Panc1 (cell line): ENCODE measurements around the gene VASH2. TPM values are rescaled to one million over a fixed set of nuclear protein-coding genes. Genes with fewer than 3 reads are reported as not detected.

Source experiments
- ATAC-seq: fragments of 200-7000 bp; cut with Tn5 transposase; 2 replicates; pipeline ENCODE4 v1.9.1; 2020; ENCODE audit warnings: mild to moderate bottlenecking, moderate library complexity
- BruUV-seq: library from RNA; stranded (reverse); fragments of 400-500 nt; replicated peaks from 2 replicates; lab custom pipeline; 2021; lab: Mats Ljungman, UMichigan
- CTCF ChIA-PET: fragments of 300-600 bp; sonication (Branson Sonifier 250); formaldehyde crosslinking; loops from one replicate; lab custom pipeline; 2022; ENCODE audit warnings: antibody characterized with exemption; lab: Charles Lee
- POLR2A ChIA-PET: fragments of 300-600 bp; sonication (Branson Sonifier 250); formaldehyde crosslinking; loops from one replicate; lab custom pipeline; 2022; ENCODE audit warnings: antibody characterized with exemption; lab: Charles Lee
- DNase-seq: peaks from one replicate; pipeline ENCODE4 v3.0.0-alpha.2; 2010; ENCODE audit warnings: low read depth, low spot score
- H3K27ac ChIP-seq: 2 replicates; pipeline ENCODE4 v1.5.1; 2011; ENCODE audit warnings: mild to moderate bottlenecking, low read length, inconsistent platforms
- H3K27me3 ChIP-seq: fragments of 200-500 bp; sonication (Bioruptor generic); 2 replicates; pipeline ENCODE4 v1.6.0; 2014; ENCODE audit warnings: low read length, inconsistent platforms; ENCODE audit not compliant: control insufficient read depth, insufficient read depth
- H3K36me3 ChIP-seq: fragments of 200-500 bp; sonication (Bioruptor generic); 2 replicates; pipeline ENCODE4 v1.5.1; 2014; ENCODE audit warnings: inconsistent platforms, mild to moderate bottlenecking, low read length, moderate library complexity; ENCODE audit not compliant: control insufficient read depth, insufficient read depth
- H3K4me1 ChIP-seq: 2 replicates; pipeline ENCODE4 v1.5.1; 2011; ENCODE audit warnings: inconsistent platforms, mild to moderate bottlenecking, low read length, moderate library complexity; ENCODE audit not compliant: control insufficient read depth, insufficient read depth
- H3K4me3 ChIP-seq, 2 experiments: 2 replicates each; pipeline ENCODE4 v1.5.1; 2011 to 2012; ENCODE audit warnings: low read depth in 2 of 2, low read length in 2 of 2, mild to moderate bottlenecking in 2 of 2, inconsistent platforms in 1 of 2, moderate library complexity in 1 of 2
- H3K9me3 ChIP-seq: fragments of 200-500 bp; sonication (Bioruptor generic); 2 replicates; pipeline ENCODE4 v1.5.1; 2014; ENCODE audit warnings: low read depth, mild to moderate bottlenecking, inconsistent platforms, low read length, moderate library complexity; ENCODE audit not compliant: control insufficient read depth, insufficient read depth
- POLR2AphosphoS5 ChIP-seq: IDR thresholded peaks from 2 replicates; pipeline ENCODE4 v1.6.1; 2012; ENCODE audit warnings: mild to moderate bottlenecking, low read depth, low read length, moderate library complexity
- REST ChIP-seq, 2 experiments: IDR thresholded peaks; 2 replicates each; pipeline ENCODE4 v1.6.1; 2011 to 2012; ENCODE audit warnings: low read depth in 2 of 2, control low read depth in 1 of 2, low read length in 1 of 2, mild to moderate bottlenecking in 1 of 2, moderate library complexity in 1 of 2; ENCODE audit not compliant: insufficient read depth in 1 of 2
- SIN3A ChIP-seq: IDR thresholded peaks from 2 replicates; pipeline ENCODE4 v1.6.1; 2012; ENCODE audit warnings: low read depth, mild to moderate bottlenecking, low read length, moderate library complexity, borderline replicate concordance; ENCODE audit not compliant: insufficient read depth
- TCF7L2 ChIP-seq: IDR thresholded peaks from 2 replicates; pipeline ENCODE4 v1.6.1; 2011; ENCODE audit warnings: mild to moderate bottlenecking, low read depth, low read length, inconsistent platforms
- in situ Hi-C: cut with HindIII; loops from 2 replicates; pipeline ENCODE4 v1.10.0; 2016; ENCODE audit warnings: low sequenced_read_pairs, low pct_unique_long_range_greater_than_20kb
- intact Hi-C: fragments of 100-400 bp; cut with micrococcal nuclease; formaldehyde crosslinking; loops from one replicate; pipeline ENCODE4 v1.10.0; 2022; ENCODE audit not compliant: unreplicated experiment
- total RNA-seq: library from RNA; stranded (reverse); gene quantifications from one replicate; pipeline ENCODE4 v1.2.1, GENCODE V29; 2021; ENCODE audit not compliant: unreplicated experiment
- TF ChIP-seq, protein P1 (sequence below): fragments of 450-650 bp; IDR thresholded peaks from 2 replicates; pipeline ENCODE4 v1.5.1; 2017; ENCODE audit warnings: mild to moderate bottlenecking

Gene VASH2
- total RNA-seq, 1 experiment from 2014 or later, result 1.7 TPM

DNA sequence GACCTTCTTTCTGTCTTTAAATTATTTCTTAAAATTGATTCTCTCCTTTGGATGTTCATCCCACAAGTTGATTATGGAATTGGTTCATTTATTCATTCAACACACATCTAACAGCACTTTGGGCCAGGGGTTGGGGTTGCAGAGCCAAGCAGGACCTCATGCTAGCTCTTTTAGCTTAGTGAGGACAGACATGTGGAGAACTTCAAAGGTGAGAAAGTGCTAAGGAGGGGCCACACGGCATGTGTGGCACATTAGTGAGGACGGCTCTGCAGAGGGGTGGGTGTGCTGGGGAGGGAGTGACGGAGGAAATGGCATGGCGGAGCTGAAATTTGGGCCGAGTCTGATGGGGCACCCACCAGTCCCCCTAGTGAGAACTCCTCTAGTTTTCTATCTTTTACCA is 32.5 kb upstream of the VASH2 start:
- CTCF ChIA-PET, result no interaction called here
- H3K27ac ChIP-seq, result no peak overlapping the region
- TF ChIP-seq REST (IDR thresholded peaks at IDR 0.05; ENCODE audit: insufficient read depth in 1 of 2, low read depth in 2 of 2, low read length in 1 of 2), result no peak
- TF ChIP-seq POLR2AphosphoS5, result no peak
- TF ChIP-seq TCF7L2, result no peak
- TF ChIP-seq, protein P1, sequence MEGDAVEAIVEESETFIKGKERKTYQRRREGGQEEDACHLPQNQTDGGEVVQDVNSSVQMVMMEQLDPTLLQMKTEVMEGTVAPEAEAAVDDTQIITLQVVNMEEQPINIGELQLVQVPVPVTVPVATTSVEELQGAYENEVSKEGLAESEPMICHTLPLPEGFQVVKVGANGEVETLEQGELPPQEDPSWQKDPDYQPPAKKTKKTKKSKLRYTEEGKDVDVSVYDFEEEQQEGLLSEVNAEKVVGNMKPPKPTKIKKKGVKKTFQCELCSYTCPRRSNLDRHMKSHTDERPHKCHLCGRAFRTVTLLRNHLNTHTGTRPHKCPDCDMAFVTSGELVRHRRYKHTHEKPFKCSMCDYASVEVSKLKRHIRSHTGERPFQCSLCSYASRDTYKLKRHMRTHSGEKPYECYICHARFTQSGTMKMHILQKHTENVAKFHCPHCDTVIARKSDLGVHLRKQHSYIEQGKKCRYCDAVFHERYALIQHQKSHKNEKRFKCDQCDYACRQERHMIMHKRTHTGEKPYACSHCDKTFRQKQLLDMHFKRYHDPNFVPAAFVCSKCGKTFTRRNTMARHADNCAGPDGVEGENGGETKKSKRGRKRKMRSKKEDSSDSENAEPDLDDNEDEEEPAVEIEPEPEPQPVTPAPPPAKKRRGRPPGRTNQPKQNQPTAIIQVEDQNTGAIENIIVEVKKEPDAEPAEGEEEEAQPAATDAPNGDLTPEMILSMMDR, result no peak
- TF ChIP-seq SIN3A, result no peak
- no TSS peak for BruUV-seq
- in situ Hi-C loops, result no loop called here
- POLR2A ChIA-PET, result interaction anchor here (0.7 kb wide), 1 partner anchor 11 kb away, joined by 4 read pairs; no protein-coding TSS in a partner anchor
- ATAC-seq, result no peak
- H3K27me3 ChIP-seq, result no peaks in the 10 kb centered on the region
- no peak overlapping the region for H3K4me3 ChIP-seq
- no peaks in the 10 kb centered on the region for H3K4me1 ChIP-seq
- no peak for DNase-seq
- H3K36me3 ChIP-seq, result no peaks in the 10 kb centered on the region
- intact Hi-C loops, result no loop called here
- no peaks in the 10 kb centered on the region for H3K9me3 ChIP-seq

DNA sequence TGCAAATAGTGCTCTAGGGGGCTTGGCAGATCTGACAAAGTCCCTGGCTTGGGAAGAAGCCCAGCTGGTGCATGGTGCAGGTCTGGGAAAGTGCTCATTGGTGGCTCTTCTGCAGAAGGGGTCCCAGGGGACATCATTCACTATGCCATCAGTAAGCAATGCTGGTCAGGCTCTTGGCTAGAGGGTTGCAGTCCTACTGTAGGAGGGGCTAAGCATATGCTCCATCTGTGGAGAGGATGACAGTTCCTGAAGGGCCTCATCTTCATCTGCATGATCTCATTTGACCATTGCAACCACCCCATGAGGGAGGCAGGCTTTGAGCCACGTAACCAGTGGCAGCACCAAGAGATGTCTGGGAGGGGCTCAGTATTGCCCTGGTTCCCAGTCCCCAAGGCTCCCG is 31.5 kb upstream of the VASH2 start:
- Histone ChIP-seq H3K4me3 (no peak overlapping the region), H3K27me3 (no peaks in the 10 kb centered on the region), H3K36me3 (no peaks in the 10 kb centered on the region), H3K27ac (no peak overlapping the region), H3K4me1 (no peaks in the 10 kb centered on the region), H3K9me3 (no peaks in the 10 kb centered on the region)
- in situ Hi-C loops, result no loop called here
- CTCF ChIA-PET, result no interaction called here
- POLR2A ChIA-PET, result no interaction called here
- TF ChIP-seq SIN3A (no peak), REST (IDR thresholded peaks at IDR 0.05; ENCODE audit: insufficient read depth in 1 of 2, low read depth in 2 of 2, low read length in 1 of 2) (no peak), TCF7L2 (no peak), POLR2AphosphoS5 (no peak)
- TF ChIP-seq, protein P1, result no peak
- intact Hi-C loops, result no loop called here
- ATAC-seq, result no peak
- no TSS peak for BruUV-seq
- DNase-seq, result no peak
